K562 (cell line): ENCODE measurements around the gene KIF26B. TPM values are rescaled to one million over a fixed set of nuclear protein-coding genes. Genes with fewer than 3 reads are reported as not detected.

Experiments used
- ATAC-seq: fragments of 200-7000 bp; cut with Tn5 transposase; 3 replicates; pipeline ENCODE4 v1.9.1; 2020; ENCODE audit warnings: moderate library complexity
- BruUV-seq: library from RNA; stranded (reverse); fragments of 400-500 nt; replicated peaks from 2 replicates; lab custom pipeline; 2021; lab: Mats Ljungman, UMichigan
- CTCF ChIA-PET: fragments of 300-600 bp; formaldehyde crosslinking; extraction: SDS; loops from one replicate; lab custom pipeline; 2021; ENCODE audit warnings: low intra/inter-chr PET ratio; lab: Yijun Ruan, JAX
- POLR2A ChIA-PET: fragments of 300-600, 350-650 bp; sonication (Branson Sonifier 250); formaldehyde crosslinking; extraction: SDS; loops from one replicate; lab custom pipeline; 2021; ENCODE audit warnings: antibody characterized with exemption, inconsistent platforms; lab: Yijun Ruan, JAX
- DNase-seq, 4 experiments: peaks; one replicate each; pipeline versions ENCODE4 v3.0.0 to v3.0.0-alpha.2; 2011 to 2018; ENCODE audit warnings: low spot score in 3 of 4, mixed read lengths in 3 of 4; ENCODE audit errors: extremely low read depth in 1 of 4
- FAIRE-seq: peaks from 2 replicates; lab custom pipeline; 2011; peaks lifted over from hg19 to GRCh38; lab: Jason Lieb, UNC
- H2AFZ ChIP-seq: 2 replicates; pipeline ENCODE4 v1.6.0; 2011; ENCODE audit warnings: low read depth, low read length, control low read depth, inconsistent platforms
- H3K27ac ChIP-seq: fragments of 200-600 bp; 3 replicates; pipeline ENCODE4 v1.8.0; 2011; ENCODE audit warnings: low read depth, mild to moderate bottlenecking, control low read depth, inconsistent platforms, low read length, moderate library complexity, mixed read lengths; ENCODE audit errors: extremely low read depth
- H3K27me3 ChIP-seq, 2 experiments: fragments of 300-600 bp in 1 of 2; 2 replicates in 1 of 2; 3 replicates in 1 of 2; pipeline versions ENCODE4 v1.6.0 to v1.8.0; 2011; ENCODE audit warnings: inconsistent platforms in 2 of 2, low read length in 2 of 2, mild to moderate bottlenecking in 1 of 2, mixed read lengths in 1 of 2, moderate library complexity in 1 of 2; ENCODE audit not compliant: control insufficient read depth in 2 of 2, insufficient read depth in 2 of 2
- H3K36me3 ChIP-seq: fragments of 300-600 bp; 3 replicates; pipeline ENCODE4 v1.8.0; 2011; ENCODE audit warnings: mild to moderate bottlenecking, low read length, inconsistent platforms; ENCODE audit not compliant: control insufficient read depth, insufficient read depth
- H3K4me1 ChIP-seq, 2 experiments: fragments of 200-600 bp in 1 of 2; replicated peaks in 1 of 2; 2 replicates in 1 of 2; 3 replicates in 1 of 2; pipeline versions ENCODE4 v1.5.1 to v1.8.0; 2011; ENCODE audit warnings: inconsistent platforms in 2 of 2, low read length in 2 of 2, mild to moderate bottlenecking in 1 of 2, mixed read lengths in 1 of 2, moderate library complexity in 1 of 2; ENCODE audit not compliant: control insufficient read depth in 2 of 2, insufficient read depth in 2 of 2
- H3K4me2 ChIP-seq: 2 replicates; pipeline ENCODE4 v1.6.1; 2011; ENCODE audit warnings: low read length, control low read depth, inconsistent platforms, mixed read lengths; ENCODE audit not compliant: insufficient read depth
- H3K4me3 ChIP-seq: fragments of 200-600 bp; sonication (generic), shearing (Covaris generic); 2 replicates; pipeline ENCODE4 v1.5.1; 2016; ENCODE audit warnings: control low read depth, inconsistent platforms
- H3K79me2 ChIP-seq: fragments of 200-600 bp; 3 replicates; pipeline ENCODE4 v1.8.0; 2011; ENCODE audit warnings: low read length, inconsistent platforms; ENCODE audit not compliant: control insufficient read depth, insufficient read depth
- H3K9ac ChIP-seq, 2 experiments: 2 replicates each; pipeline versions ENCODE4 v1.6.0 to v1.6.1; 2011; ENCODE audit warnings: low read depth in 2 of 2, low read length in 2 of 2, control low read depth in 1 of 2, inconsistent platforms in 1 of 2, mild to moderate bottlenecking in 1 of 2, mixed read lengths in 1 of 2; ENCODE audit not compliant: insufficient read depth in 1 of 2
- H3K9me1 ChIP-seq: one replicate; pipeline ENCODE4 v1.6.0; 2011; ENCODE audit warnings: inconsistent platforms, mild to moderate bottlenecking, low read length, moderate library complexity; ENCODE audit not compliant: control insufficient read depth, insufficient read depth
- H3K9me3 ChIP-seq: replicated peaks from 2 replicates; pipeline ENCODE4 v1.5.1; 2011; ENCODE audit warnings: low read depth, low read length, inconsistent platforms; ENCODE audit not compliant: control insufficient read depth, insufficient read depth
- H4K20me1 ChIP-seq: replicated peaks from 2 replicates; pipeline ENCODE4 v1.6.1; 2011; ENCODE audit warnings: low read length, inconsistent platforms, mixed read lengths; ENCODE audit not compliant: control insufficient read depth, insufficient read depth
- FUS ChIP-seq: fragments of 200-400 bp; formaldehyde crosslinking; optimal IDR thresholded peaks from 2 replicates; pipeline ENCODE3; 2017; ENCODE audit warnings: low read depth, low read length
- SRSF1 ChIP-seq: fragments of 200-400 bp; formaldehyde crosslinking; IDR thresholded peaks from 2 replicates; pipeline ENCODE4 v1.6.1; 2017; ENCODE audit warnings: mild to moderate bottlenecking, low read depth, low read length, moderate library complexity
- SUPT5H ChIP-seq: fragments of 450-650 bp; IDR thresholded peaks from 2 replicates; pipeline ENCODE4 v1.6.1; 2016
- ZNF511 ChIP-seq: sonication (generic); formaldehyde crosslinking; IDR thresholded peaks from 2 replicates; pipeline ENCODE4 v1.8.0; 2022; ENCODE audit warnings: mild to moderate bottlenecking, missing genetic modification reagents
- WGBS: fragments of 100-300 bp; shearing (Covaris generic); methylation state at CpG from one replicate; pipeline ENCODE4 v1.1.6; 2016; ENCODE audit warnings: low coverage, mixed read lengths; ENCODE audit not compliant: insufficient coverage; ENCODE audit errors: missing lambda C conversion rate; 5-methylcytosine and 5-hydroxymethylcytosine counted together
- in situ Hi-C: fragments of 300-500 bp; cut with MboI; formaldehyde crosslinking; loops from 4 replicates; pipeline ENCODE4 v1.15.0; 2018; ENCODE audit warnings: inconsistent platforms, mixed read lengths
- intact Hi-C: fragments of 100-400 bp; cut with micrococcal nuclease; formaldehyde crosslinking; loops from 2 replicates; pipeline ENCODE4 v1.14.2; 2022
- polyA plus RNA-seq, 8 experiments: library from polyadenylated mRNA; depleted of rRNA in 4 of 8; stranded (reverse) in 5 of 8; unstranded in 3 of 8; fragments of >200 nt; fragmentation: Nextera tagmentation in 2 of 8; fragmentation: Illumina TruSeq in 1 of 8; extraction: Ambion mirVana in 2 of 8; extraction: Trizol in 1 of 8; gene quantifications; 2 replicates each; pipeline versions ENCODE4 v1.2.1 to v1.2.3, GENCODE V29; 2011 to 2014; ENCODE audit warnings: inconsistent platforms in 1 of 8, missing spikeins in 1 of 8
- total RNA-seq, 7 experiments: library from RNA; depleted of rRNA in 6 of 7; stranded (reverse); fragments of >200 nt in 6 of 7; fragmentation: Illumina TruSeq in 2 of 7; extraction: Trizol in 2 of 7; gene quantifications; 2 replicates each; pipeline versions ENCODE4 v1.2.1 to v1.2.3, GENCODE V29; 2011 to 2021; ENCODE audit warnings: low replicate concordance in 1 of 7

Gene KIF26B
- total and polyA plus RNA-seq, 9 of the 15 experiments (the other 6 are each of a cell fraction or from before 2014, with no cell fraction given): 0.02 to 0.08 (median 0.03) TPM; not detected in 6

GRCh38 chr1:245652660-245653427 lies 498.1 kb downstream of the KIF26B start:
- no peak overlapping the region for H3K4me3 ChIP-seq
- in situ Hi-C loops (no loop called here), intact Hi-C loops (no loop called here)
- ATAC-seq (no peak), FAIRE-seq (no peak), DNase-seq (no peak)
- ChIA-PET POLR2A (no interaction called here), CTCF (no interaction called here)
- H3K9ac ChIP-seq: no peak overlapping the region
- no peaks in the 10 kb centered on the region for H3K36me3 ChIP-seq
- no peaks in the 10 kb centered on the region for H3K4me1 ChIP-seq
- H3K79me2 ChIP-seq: no peaks in the 10 kb centered on the region
- H4K20me1 ChIP-seq: no peaks in the 10 kb centered on the region
- H3K9me1 ChIP-seq: no peaks in the 10 kb centered on the region
- BruUV-seq: no TSS peak
- H3K4me2 ChIP-seq: no peak overlapping the region
- under 1% methylated on average over 17 of the region's 17 CpGs for WGBS
- H3K27ac ChIP-seq: no peak overlapping the region
- TF ChIP-seq SUPT5H (no peak), FUS (no peak), ZNF511 (CRISPR knock-in tag) (no peak), SRSF1 (no peak)
- TF ChIP-seq, all 486 proteins: peak for 0
- Histone ChIP-seq H2AFZ (no peak overlapping the region), H3K27me3 (peaks cover 76 to 89% of the 10 kb centered on the region in 2 experiments), H3K9me3 (no peaks in the 10 kb centered on the region)
